Neural crest cell (in vitro differentiated cells): ENCODE results near the gene SP110. TPM values are rescaled to one million over a fixed set of nuclear protein-coding genes. Genes with fewer than 3 reads are reported as not detected.

ENCODE experiments used
- DNase-seq: peaks from one replicate; pipeline ENCODE4 v3.0.0; 2021; ENCODE audit warnings: low read depth, mixed read lengths, low spot score
- H3K27ac Mint-ChIP-seq: one replicate; pipeline ENCODE4 v1.8.0; 2021; ENCODE audit warnings: mild to moderate bottlenecking, mixed read lengths; ENCODE audit not compliant: unreplicated experiment
- H3K27me3 Mint-ChIP-seq: 2 replicates; pipeline ENCODE4 v1.8.0; 2021; ENCODE audit warnings: low read depth, mild to moderate bottlenecking, mixed read lengths
- H3K36me3 Mint-ChIP-seq: 2 replicates; pipeline ENCODE4 v1.8.0; 2021; ENCODE audit warnings: low read depth, mild to moderate bottlenecking, mixed read lengths
- H3K4me1 Mint-ChIP-seq: 2 replicates; pipeline ENCODE4 v1.8.0; 2021; ENCODE audit warnings: mixed read lengths
- H3K4me3 Mint-ChIP-seq: one replicate; pipeline ENCODE4 v1.8.0; 2021; ENCODE audit warnings: mild to moderate bottlenecking, mixed read lengths
- H3K9me3 Mint-ChIP-seq: 2 replicates; pipeline ENCODE4 v1.8.0; 2021; ENCODE audit warnings: mixed read lengths
- CTCF ChIP-seq: fragments of 200-600 bp; sonication (generic); conservative IDR thresholded peaks from 2 replicates; pipeline ENCODE4 v1.5.0; 2021; ENCODE audit warnings: antibody characterized with exemption, mild to moderate bottlenecking
- total RNA-seq: library from RNA; stranded (reverse); gene quantifications from 2 replicates; pipeline ENCODE4 v1.2.1, GENCODE V29; 2021

The SP110 gene
- total RNA-seq, 1 donor from 2014 or later = 5.3 TPM

- Mint-ChIP-seq H3K27ac (no peak overlapping the region), H3K27me3 (no peaks in the 10 kb centered on the region), H3K9me3 (no peaks in the 10 kb centered on the region), H3K4me3 (no peak overlapping the region), H3K36me3 (no peaks in the 10 kb centered on the region), H3K4me1 (no peaks in the 10 kb centered on the region)
- DNase-seq = no peak
- TF ChIP-seq CTCF = no peak
These were observed 49.3 kb downstream of the SP110 start for GRCh38 chr2:230170532-230170931.

GRCh38 chr2:230166557-230167170 lies 53.1 kb downstream of the SP110 start:
- Mint-ChIP-seq H3K27me3 (no peaks in the 10 kb centered on the region), H3K4me3 (no peak overlapping the region), H3K9me3 (no peaks in the 10 kb centered on the region), H3K4me1 (no peaks in the 10 kb centered on the region), H3K36me3 (no peaks in the 10 kb centered on the region), H3K27ac (peak overlapping the region; percentile 5)
- no peak for DNase-seq
- no peak for TF ChIP-seq CTCF

- Mint-ChIP-seq H3K9me3 (no peaks in the 10 kb centered on the region), H3K4me1 (peaks cover 4% of the 10 kb centered on the region), H3K4me3 (no peak overlapping the region), H3K27me3 (no peaks in the 10 kb centered on the region), H3K27ac (no peak overlapping the region), H3K36me3 (no peaks in the 10 kb centered on the region)
- no peak for TF ChIP-seq CTCF
- DNase-seq = no peak
These were observed 55.6 kb downstream of the SP110 start for GRCh38 chr2:230164139-230164538.

- no peak for TF ChIP-seq CTCF
- H3K9me3 Mint-ChIP-seq = no peaks in the 10 kb centered on the region
- no peaks in the 10 kb centered on the region for H3K36me3 Mint-ChIP-seq
- no peak for DNase-seq
- no peak overlapping the region for H3K4me3 Mint-ChIP-seq
- H3K27ac Mint-ChIP-seq = no peak overlapping the region
- no peaks in the 10 kb centered on the region for H3K27me3 Mint-ChIP-seq
- H3K4me1 Mint-ChIP-seq = peaks cover 4% of the 10 kb centered on the region
These were observed 56.8 kb downstream of the SP110 start for GRCh38 chr2:230162981-230163380.

GRCh38 chr2:230161184-230161583 lies 58.6 kb downstream of the SP110 start:
- TF ChIP-seq CTCF = no peak
- peaks cover 3% of the 10 kb centered on the region for H3K9me3 Mint-ChIP-seq
- no peak overlapping the region for H3K4me3 Mint-ChIP-seq
- H3K27ac Mint-ChIP-seq = no peak overlapping the region
- H3K36me3 Mint-ChIP-seq = no peaks in the 10 kb centered on the region
- no peak for DNase-seq
- H3K4me1 Mint-ChIP-seq = peaks cover 4% of the 10 kb centered on the region
- H3K27me3 Mint-ChIP-seq = no peaks in the 10 kb centered on the region
